Left hindlimb (tissue), 1 donor: ENCODE data around the gene LCN6.

Experiments
- DNase-seq: peaks from one replicate; pipeline ENCODE4 v3.0.0-alpha.2; 2018

LCN6 gene

DNA sequence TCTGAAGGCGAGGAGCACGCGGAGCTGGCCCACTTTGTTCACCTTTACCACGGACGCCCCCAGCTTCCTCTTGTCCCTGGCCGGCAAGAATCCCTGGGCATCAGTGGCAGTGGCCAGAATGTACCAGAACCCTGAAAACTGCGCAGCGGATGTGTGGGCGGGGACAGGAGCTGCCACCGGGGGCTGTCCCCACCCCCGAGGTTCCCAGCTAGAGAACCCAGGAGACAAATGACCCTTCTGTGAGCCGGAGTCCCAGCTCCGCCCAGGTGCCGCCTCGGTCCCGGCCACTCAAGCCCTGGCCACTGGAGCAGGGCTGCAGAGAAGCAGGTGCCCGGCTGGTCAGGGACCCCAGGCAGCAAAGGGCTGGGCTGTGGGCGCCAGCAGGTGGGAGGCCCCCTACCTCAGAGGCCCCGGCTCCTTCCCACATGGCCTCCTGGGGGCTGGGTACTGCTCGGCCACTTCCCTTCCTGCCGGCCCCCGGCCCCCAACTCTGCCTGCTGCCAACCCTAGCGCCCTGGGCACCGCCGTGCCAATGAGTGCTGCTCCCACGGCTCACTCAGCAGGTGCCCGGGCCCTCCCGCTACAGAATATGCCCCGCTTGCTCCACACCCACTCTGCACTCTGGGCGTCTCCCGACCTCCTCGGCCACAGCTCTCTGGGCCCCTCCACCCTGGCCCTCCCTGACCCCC lies 6.3 kb downstream of the LCN6 start:
- DNase-seq, result peak; percentile 24

DNA sequence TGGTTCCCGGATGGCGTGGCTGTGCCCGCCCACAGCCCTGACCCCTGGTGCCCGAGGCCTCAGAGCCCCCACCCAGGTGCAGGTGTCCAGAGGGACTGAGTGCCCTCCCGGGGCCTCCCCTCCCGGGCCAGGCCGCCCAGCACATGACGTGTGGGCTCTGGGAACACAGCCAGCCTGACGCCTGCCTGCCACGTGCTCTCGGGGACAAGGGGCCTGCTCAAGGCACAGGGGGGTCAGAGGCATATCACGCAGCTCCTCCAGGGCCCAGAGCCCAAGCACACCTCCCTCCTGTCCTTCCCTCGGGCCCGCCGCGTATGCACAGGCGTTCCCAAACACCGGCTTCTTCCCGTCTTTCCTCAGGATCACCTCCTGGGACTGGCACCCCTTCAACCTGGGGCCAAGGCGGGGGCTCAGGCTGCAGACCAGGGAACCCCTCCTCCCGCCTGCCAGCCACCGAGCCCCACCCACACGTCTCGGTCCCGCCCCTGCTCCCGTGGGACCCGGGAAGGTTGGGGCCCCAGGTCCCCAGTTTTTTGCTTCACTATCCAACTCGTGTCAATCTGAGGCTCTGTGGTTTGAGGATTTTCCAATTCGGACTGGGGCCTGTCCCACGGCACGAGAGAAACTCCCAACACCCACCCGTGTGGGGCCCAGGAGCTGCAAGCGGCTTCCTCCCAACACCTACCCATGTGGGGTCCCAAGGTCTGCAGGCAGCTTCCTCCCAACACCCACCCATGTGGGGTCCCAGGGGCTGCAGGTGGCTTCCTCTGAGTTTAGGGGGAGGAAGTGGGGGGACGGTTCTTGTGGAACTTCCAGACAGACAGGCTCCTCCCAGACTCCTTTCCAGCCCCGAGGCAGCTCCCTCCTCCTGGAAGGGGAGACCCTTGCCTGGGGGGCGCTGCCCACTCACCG lies 7.1 kb downstream of the LCN6 start:
- DNase-seq, result peak; percentile 50

DNA sequence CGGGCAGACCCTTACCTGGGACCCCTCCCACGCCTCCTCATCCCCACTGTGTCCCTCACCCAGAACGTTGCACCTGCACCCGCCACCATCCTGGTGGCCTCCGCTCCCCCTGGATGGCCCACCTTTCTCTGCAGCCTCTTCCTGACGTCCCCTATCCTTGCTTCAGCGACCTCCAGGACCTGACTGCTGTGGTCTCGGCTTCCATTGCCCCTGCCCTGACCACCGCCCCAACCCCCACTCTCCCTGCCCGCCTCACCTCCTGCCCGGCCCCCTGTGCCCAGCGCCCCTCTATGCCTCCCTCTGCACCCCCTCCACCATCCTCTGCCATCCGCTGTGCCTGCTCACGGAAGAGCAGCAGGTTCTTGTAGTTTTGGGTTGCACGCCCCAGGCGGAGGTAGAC lies 7.8 kb downstream of the LCN6 start:
- DNase-seq, result no peak

DNA sequence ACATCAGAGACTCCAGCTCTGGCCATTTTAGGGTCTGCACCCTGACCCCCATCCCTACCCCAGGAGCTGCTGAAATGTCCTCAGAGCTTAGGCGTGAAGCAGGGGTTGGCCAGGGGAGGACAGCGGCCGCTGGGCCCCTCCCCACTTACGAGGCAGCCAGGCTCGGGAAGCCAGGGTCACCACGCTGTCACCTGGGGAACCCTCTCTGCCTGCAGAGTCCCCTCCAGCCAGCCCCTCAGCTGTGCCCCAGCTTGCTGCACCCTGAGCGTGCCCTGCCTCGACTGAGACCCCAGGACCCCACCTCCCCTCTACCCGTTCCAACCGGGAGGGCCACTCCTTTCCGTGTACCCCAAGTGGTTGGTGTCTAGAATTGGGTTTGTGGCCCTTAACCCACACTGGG lies 8.3 kb downstream of the LCN6 start:
- DNase-seq, result peak; percentile 15

DNA sequence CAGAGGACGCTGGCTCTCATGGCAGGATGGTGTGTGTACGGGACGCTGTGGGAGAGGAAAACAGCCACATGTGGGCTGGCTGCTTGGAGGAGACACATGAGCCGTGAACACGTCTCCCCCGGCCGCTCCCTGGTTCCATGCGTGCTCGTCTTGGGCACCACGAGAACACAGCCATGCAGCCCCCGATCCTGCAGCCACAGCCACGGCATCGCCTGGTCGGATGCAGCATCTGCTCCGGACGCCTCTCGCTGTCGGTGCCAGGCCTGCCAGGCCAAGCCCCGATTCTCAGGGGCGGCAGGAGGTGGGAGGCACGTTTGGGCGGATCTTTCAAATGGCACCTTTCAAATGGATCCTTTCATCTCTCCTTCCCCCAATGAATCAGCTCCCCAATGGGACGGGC lies 8.8 kb downstream of the LCN6 start:
- DNase-seq, result peak; percentile 16

DNA sequence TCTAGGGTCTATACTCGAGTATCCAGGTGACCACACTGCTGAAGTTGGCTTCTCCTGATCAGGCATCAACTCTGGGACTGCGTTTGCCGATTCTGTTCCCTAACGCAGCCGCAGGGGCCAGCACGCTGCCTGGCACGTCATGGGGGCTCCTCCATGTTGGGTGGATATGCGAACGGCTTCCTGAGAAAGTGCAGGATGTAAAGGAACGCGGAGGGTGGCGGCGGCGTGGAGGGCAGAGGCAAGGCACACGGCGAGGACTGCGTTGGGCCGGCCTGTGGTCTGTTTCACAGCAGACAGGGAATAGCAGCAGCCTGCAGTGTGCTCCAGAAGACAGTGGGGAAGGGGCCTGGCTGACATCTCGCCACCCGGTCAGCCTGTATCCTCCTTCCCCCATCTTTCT lies 9.4 kb downstream of the LCN6 start:
- peak; percentile 6 for DNase-seq

DNA sequence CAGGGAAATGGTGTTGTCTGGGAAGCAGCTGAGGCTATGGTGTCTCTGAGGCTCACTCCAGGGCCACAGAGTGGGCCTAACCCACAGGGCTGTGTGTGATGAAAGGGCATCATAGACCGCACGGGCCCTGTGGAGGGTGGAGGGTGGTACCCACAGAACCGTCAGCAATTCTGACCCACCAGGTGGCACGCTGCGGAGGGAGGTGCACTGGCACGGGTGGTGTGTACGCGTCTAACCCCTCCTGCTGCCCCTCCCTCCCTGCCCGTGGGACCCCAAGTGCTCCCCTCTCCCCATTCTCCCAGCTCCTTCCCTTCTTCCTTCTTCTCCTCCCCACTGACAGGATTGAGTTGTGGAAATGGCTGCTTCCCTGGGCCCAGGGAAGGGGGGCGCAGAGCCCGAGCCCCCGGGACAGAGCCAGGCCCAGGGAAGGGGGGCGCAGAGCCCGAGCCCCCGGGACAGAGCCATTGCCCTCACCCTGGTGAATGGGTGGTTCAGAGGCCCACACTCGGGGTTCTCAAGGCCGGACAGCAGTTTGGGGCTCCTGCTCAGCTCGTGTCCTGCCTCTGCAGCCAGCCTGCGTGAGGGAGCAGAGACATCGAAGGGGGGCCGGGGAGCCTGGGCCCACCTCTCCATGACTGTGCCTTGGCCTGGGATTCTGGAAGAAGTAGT lies 12.4 kb downstream of the LCN6 start:
- DNase-seq, result peak; percentile 28

DNA sequence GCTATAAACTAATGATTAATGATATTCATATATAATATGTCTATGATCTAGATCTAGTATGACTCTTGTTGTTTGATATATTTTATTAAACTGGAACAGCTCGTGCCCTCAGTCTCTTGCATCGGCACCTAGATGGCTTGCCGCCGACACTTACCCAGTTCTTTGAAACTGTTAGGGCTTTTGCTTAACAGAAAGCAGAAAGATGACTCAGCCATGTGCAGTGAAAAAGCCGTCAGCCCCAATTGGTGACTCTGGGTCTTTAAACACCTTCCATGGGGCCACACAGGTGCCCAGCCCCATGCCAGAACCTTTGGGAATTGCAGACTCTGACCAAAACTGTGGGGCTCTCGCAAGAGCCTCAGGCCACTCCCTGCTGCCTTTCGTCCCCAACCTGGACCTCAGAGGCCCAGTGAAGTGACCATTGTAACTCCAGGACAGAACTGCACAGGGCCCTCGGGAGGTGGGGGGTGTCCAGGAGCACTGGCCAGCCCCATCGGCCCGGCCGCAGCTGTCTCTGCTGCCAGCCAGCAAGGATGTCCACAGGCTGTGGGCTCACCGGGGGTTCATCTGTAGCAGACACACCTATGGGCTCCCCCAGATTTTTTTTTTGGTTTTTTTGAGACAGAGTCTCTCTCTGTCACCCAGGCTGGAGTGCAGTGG lies 13.4 kb downstream of the LCN6 start:
- DNase-seq, result peak; percentile 13

DNA sequence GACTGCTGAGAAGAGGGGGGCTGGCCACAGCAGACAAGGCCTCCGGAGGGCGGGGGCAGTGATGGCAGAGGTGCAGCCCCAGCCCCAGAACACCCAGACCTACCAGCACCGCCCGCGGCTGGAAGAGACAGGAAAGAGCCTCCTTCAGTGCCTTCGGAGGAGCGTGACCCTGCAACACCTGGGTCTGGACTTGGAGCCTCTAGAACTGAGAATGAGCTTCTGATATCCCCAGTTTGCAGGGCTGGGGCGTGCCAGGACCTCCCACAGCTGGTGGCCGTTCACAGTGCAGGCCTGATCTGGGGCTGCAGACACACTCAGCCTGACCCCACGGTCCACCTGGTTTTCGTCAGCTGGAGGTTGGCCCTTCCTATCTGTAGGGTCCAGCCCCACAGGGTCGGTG lies 14.7 kb downstream of the LCN6 start:
- DNase-seq, result peak; percentile 10

DNA sequence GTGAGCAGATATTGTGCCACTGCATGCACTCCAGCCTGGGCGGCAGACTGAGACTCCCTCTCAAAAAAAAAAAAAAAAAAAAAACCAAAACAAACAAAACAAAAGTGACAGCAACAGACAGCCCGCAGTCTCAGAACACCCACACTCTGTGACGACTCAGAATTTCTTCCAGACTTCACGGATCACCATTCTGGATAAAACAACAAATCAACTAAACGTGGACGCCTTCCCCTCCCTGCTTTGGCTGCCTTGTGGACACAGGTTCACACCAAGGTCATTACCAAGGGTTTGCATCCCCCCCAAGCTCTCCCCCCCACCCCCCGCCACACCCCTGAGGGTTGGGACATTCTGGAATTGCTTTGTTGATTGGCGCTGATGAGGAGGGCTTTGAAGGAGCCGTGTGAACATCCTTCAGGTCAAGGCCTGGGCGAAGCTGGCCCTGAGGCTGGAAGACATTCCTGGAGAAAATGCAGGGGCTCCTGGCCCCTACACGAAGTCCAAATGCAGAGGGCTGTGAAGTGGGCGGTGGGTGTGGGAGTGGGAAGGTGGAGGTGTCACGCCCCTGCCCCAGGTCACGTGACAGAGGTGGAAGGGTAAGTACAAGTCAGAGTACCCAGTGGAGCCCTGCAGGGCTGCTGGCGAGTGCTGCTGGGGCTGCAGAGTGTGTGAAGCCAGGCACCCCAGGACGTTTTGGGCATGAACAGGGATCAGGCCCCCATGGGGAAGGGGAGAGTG lies 15.7 kb downstream of the LCN6 start:
- peak; percentile 15 for DNase-seq

DNA sequence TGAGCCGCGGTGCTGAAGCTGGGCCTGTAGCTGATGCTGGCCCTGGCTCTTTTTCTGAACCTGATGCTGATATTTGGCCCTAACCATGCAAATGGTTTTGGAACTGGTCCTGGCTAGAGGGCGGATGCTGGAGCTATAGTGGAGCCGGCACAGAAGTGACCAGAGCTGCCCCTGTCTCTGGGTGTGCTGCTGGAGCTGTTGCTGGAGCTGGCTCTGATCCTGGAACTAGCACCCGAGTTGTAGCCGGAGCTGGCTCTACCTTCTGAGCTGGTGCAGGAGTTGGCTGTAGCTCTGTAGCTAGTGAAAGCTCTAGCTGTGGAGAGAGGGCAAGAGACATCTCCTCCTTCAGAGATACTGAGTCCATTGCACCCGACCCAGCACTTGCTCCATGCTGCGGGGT lies 18.4 kb downstream of the LCN6 start:
- DNase-seq, result peak; percentile 23

DNA sequence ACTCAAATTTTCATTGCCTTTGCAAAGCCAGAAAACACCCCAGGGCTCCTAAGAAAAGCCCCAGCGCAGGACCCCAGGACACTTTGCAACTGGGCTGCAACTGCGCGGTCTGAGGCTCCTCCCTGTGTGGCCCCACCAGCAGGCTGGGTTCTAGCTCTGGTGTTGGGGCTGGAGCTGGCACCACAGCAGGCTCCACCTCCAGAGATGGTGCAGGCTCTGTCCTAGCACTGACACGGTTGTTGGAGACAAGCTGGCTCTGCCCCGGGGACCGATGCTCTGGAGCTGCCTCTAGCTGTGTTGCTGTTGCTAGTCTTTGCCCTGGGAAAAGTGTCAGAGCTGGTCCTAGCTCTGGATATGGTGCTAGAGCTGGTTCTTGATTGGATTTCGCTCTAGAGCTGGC lies 19.2 kb downstream of the LCN6 start:
- DNase-seq, result peak; percentile 35

DNA sequence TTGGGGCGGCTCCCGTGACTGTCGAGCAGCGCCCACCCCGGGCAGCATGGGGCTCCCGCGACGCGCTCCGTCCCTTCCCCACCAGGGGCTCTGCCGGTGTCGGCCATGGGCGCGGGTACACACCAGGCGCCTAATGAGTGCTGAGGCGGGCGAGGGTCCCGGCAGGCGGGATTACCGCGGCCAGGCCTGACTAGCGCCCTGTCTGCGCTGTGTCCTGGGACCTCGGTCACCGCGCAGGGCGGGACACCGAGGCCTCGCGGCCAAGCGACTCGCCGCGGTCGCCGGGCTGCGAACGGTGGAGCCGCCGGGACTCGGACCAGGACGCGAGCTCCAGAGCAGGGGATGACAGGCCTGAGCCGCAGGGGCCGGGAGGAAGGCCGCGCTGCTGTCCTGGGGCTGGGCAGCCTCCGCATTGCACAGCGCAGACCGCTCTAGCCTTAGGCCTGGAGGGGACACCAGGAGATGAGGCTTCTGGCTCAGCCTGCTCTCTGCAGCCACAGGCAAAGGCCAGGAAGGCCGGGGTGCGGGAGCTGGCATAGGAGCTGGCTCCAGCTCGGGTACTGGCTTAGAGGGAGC lies 19.7 kb downstream of the LCN6 start:
- DNase-seq, result no peak

DNA sequence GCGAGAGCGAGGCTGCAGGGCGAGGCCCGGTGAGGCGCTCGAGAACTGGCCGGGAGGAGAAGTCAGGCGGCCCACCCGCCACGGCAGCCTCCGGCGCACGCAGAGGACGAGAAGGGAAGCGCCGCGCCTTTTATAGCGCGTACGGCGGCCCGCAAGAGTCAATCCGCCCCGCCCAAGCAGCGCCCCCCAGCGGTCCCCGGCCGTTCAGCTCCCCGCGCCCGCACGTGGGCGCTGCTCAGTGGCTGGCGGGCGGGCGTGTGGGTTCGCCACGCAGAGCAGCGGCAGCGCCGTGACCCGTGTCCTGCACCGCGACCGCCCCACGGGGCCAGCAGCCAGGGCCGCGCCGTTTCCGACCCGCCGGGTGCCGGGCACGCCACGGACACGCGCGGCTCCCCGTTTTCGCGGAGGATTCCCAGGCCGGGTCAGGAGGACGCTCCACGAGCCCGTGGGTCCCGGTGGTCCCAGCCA lies 20.2 kb downstream of the LCN6 start:
- DNase-seq, result peak; percentile 90

DNA sequence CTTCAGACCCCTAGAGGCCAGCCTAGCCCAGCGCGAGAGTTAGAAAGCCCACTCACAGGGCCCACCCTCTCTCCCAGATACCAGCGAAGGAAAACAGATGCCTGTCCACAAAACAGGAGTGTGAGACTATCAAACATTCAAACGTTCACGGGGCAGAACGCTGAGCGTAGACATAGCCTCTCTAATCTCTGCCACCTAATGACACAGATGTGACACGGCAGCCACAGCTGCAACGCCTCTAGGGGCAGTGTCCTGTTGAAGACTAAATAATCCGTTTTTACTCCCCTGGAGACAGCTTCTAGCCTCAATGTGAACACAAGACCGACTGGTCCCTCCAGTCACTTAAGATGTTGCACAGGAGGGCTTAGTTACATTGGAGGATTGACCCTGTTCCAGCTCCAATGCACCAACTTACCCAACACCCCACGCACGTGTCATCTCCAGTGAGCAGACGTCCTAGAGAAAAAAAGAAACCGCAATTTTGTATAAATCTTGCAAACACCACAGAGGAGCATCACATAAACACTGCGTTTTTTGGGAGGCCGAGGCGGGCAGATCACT lies 21.6 kb downstream of the LCN6 start:
- DNase-seq, result no peak

DNA sequence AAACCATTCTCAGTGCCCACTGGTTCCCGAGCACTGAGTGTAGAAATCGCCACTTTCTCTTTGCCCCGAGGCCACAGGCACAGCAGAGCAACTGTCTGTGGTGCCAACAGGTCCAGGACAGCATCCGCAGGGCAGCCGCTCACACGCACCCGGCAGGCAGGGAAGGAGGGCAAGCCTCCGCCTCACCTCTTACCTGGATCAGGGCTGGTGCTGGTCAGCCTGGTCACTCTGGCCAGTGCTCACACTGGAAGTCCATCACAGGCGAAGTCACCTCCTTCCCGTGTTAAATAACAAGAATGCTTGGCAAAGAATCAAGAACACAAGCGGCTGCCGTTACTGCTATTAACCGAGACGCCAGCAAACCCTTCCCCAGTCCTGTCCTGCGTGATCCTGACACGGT lies 22.2 kb downstream of the LCN6 start:
- DNase-seq, result no peak

DNA sequence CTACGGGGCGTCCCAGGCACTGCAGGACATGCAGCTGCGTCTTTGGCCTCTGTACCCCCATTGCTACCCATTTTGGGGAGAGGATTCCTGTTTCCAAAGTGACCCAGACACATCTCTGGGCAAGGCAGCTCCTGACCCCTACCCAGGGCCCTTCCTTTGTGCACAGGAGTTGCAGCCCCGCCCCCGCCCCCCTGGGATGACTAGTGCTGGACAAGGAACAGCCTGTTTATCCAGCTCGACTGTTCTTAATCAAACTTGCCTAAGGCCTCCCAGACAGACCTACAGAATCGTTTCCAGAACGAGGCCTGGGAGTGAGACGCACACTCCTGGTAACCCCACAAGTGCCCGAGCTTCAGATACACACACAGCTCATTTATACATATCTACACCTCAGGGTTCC lies 22.7 kb downstream of the LCN6 start:
- DNase-seq, result no peak

DNA sequence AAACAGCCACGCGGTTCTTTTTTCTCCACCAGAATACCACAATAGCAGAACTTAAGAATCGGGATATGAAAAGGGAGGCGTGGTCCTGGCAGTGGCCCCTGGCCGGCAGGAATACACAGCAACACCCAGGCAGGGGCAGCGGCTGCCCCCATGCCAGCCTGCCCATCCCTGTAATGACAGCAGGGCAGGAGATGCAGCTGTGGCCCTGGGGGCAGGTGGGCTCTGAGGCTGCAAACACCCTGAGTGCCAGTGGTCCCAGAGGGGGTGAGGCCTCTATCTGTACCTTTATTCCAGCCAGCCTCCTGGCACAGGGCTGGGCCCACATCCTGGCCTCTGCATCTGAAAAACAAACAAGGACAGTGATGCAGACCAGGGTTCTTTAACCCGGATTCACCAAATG lies 23.6 kb downstream of the LCN6 start:
- no peak for DNase-seq

DNA sequence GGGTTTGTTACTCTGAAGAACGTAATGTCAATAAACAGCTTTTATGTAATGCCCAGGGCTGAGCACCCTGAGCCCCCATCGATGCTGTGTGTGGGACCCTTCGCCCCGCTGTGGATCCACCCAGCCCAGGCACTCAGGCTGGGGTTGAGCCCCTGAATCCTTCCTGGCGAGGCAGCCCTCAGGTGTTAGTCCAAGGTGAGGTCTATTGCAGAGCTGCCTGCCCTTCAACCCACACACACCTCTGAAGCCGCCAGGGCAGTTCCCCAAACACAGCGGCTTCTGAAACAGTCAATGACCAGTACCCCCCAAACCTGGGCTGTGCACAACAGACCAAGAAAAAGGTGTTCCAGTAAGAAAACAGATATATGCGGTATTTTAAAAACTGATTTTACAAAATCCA lies 24.3 kb downstream of the LCN6 start:
- DNase-seq, result no peak

DNA sequence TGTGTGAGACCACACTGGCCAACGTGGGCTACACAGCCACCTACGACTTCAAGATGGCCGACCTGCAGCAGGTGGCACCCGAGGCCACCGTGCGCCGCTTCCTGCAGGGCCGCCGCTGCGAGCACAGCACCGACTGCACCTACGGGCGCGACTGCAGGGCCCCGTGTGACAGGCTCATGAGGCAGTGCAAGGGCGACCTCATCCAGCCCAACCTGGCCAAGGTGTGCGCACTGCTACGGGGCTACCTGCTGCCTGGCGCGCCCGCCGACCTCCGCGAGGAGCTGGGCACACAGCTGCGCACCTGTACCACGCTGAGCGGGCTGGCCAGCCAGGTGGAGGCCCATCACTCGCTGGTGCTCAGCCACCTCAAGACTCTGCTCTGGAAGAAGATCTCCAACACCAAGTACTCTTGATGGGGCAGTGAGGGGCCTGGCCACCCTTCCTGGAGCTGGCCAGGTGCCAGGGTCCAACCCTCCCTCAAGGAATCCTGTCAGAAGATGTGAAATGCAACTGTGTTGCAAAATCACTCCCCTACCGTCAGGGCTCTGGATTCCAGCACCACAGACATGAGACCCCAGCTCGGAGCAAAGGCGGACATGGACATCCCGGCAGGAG lies 24.9 kb downstream of the LCN6 start:
- DNase-seq, result no peak

DNA sequence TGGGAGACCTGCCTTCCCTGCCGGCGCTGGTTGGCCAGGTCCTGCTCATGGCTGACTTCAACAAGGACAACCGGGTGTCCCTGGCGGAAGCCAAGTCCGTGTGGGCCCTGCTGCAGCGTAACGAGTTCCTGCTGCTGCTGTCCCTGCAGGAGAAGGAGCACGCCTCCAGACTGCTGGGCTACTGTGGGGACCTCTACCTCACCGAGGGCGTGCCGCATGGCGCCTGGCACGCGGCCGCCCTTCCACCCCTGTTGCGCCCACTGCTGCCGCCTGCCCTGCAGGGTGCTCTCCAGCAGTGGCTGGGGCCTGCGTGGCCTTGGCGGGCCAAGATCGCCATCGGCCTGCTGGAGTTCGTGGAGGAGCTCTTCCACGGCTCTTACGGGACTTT lies 25.4 kb downstream of the LCN6 start:
- DNase-seq, result no peak
